Posterior cingulate gyrus (tissue), 11 donors: ENCODE data around the gene MAT2B.

ENCODE experiments used
- DNase-seq, 10 donors: peaks; one replicate each; pipeline versions ENCODE4 v3.0.0 to v3.0.0-alpha.2; 2020 to 2021; ENCODE audit warnings: mixed read lengths in 3 of 10
- intact Hi-C: fragments of 100-400 bp; cut with DNase I; formaldehyde crosslinking; loops from one replicate; pipeline ENCODE4 v1.15.1; 2023

Gene MAT2B

GRCh38 chr5:163505368-163506094 is at the start of gene MAT2B:
Gene MAT2B, plus strand, starts transcription at chr5:163505619. Its CDS starts 68 bp downstream, at chr5:163505687.
- DNase-seq = peak; percentile 90 to 99 (median 95)
- intact Hi-C loops = loop anchor here (1.0 kb wide), 1 partner anchor 45 kb away; the partner anchor contains the start of genes HMMR and NUDCD2

GRCh38 chr5:163456029-163456589 is 49.3 kb upstream of the MAT2B start:
- no peak for DNase-seq
- intact Hi-C loops = loop anchor here (2.0 kb wide), 1 partner anchor 17 kb away; no protein-coding TSS in a partner anchor

DNA sequence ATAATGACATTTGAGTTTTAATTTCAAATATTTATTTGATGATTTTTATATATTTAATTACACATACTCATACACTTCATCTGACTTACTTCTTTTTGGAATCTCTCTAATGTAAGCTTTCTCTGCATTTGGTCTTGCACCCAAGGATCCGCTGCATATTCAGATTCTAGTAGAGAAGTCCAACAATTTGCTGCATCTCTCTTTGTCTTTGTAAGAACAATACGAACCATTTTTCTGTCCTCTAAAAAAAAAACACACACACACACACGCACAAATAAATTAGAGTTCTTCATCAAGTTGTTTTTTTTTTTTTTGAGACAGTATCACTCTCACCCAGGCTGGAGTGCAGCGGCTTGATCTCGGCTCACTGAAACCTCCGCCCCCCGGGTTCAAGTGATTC is 48.6 kb upstream of the MAT2B start:
- DNase-seq = peak in 1 of 10 donors; percentile 63
- intact Hi-C loops = loop anchor here (2.0 kb wide), 1 partner anchor 18 kb away; no protein-coding TSS in a partner anchor

DNA sequence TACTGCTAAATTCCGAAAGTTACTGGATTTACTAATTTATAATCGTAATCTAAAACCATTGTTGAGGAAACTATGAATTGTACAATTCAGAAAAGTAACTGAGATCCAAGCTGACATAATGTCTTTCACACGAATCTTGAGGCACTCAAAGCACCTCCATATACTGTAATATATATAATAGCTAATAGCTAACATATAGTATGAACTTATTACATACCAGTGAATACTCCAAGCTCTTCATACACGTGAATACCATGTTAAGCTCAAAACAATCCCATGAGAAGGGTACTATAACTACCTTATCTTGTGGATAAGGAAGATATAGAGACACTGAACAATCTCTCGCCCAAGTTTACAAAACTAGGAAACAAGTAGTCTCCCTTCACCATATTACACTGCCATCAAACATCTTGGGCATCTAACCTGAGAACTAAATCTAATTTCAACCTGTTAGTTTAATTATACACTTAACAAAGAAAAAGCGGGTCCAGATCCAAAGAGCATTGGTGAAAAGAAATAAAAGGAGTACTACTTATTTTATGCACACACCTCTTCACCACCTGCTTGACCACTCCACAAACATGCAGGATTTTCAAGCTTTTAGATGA is 46.5 kb upstream of the MAT2B start:
- intact Hi-C loops = no loop called here
- no peak for DNase-seq

DNA sequence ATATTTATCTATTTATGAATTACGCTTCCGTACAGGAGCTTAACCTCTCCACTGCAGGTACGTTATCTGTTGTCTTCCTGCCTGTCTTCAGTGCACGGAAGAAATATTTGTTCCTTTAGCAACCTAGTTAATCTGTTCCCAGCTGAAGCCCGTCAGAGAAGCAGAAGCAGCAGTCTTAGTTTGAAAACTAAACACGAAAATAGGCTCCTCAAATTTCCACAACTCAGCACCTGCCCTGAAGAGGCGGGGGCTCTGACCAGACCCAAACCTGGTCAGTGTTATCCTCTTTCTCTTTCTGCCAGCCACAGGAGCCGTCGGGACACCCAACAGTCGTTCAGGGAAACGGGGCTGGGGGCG is 46.0 kb upstream of the MAT2B start:
- intact Hi-C loops = no loop called here
- no peak for DNase-seq

- intact Hi-C loops = loop anchor here (1.0 kb wide), 1 partner anchor 45 kb away; the partner anchor contains the start of gene MAT2B
- DNase-seq = peak; percentile 90 to 99 (median 95)
Observed at GRCh38 chr5:163459819-163460561, 45.4 kb upstream of the MAT2B start, which contains the start of gene NUDCD2. Gene NUDCD2, minus strand, starts transcription at chr5:163460102. Its CDS starts 52 bp downstream, at chr5:163460050.

GRCh38 chr5:163460562-163461171 is 44.8 kb upstream of the MAT2B start, which contains the start of gene HMMR:
Gene HMMR, plus strand, starts transcription at chr5:163460632. Its CDS starts 61 bp downstream, at chr5:163460693.
- intact Hi-C loops = loop anchor here (1.0 kb wide), 1 partner anchor 45 kb away; the partner anchor contains the start of gene MAT2B
- no peak for DNase-seq

GRCh38 chr5:163463063-163463435 is 42.4 kb upstream of the MAT2B start:
- intact Hi-C loops = no loop called here
- no peak for DNase-seq

DNA sequence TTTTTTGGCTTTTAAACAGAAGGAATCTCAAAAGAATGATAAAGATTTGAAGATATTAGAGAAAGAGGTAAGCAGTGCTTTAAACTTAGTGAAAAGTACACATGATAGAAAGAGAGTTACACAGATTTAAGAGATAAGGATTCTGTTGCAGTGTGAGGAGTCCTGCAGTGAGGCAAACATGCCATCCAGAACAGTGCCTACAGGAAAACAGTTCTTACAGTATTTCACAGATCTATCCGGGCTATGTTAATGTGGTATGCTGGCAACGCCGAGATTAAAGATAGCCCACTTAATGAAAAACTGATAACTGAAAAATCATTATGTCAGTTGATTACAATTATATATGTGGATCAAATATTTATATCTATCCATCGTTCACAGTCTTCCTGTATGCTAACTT is 37.7 kb upstream of the MAT2B start:
- no peak for DNase-seq
- intact Hi-C loops = no loop called here

DNA sequence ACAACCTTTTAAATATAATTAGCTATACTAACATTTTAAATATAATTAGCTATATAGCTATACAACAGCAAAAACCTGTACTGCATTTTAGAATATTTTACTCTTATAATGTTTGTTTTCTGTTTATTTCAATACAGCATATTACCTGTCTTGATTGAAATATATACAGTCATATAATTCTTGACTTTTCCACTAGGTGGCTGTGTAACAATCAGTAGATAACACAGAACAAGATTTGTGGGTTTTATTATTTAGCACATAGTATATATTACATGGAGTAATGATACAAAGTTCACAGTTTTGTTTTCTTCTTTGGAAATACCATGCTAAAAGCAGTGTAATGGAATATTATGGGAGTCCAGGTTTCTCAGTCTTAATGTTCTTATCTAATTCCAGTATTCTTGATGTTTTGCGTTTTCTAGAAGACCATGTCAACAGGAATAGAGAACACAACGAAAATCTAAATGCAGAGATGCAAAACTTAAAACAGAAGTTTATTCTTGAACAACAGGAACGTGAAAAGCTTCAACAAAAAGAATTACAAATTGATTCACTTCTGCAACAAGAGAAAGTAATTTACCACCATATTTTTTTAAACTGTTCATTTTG is 31.7 kb upstream of the MAT2B start:
- intact Hi-C loops = no loop called here

GRCh38 chr5:163475411-163475810 is 30.0 kb upstream of the MAT2B start:
- no peak for DNase-seq
- intact Hi-C loops = no loop called here

More for the DNA sequence above, 31.7 kb upstream of the MAT2B start:
- no peak for DNase-seq

- DNase-seq = no peak
- intact Hi-C loops = no loop called here
Observed at GRCh38 chr5:163478126-163478981, 27.1 kb upstream of the MAT2B start.

DNA sequence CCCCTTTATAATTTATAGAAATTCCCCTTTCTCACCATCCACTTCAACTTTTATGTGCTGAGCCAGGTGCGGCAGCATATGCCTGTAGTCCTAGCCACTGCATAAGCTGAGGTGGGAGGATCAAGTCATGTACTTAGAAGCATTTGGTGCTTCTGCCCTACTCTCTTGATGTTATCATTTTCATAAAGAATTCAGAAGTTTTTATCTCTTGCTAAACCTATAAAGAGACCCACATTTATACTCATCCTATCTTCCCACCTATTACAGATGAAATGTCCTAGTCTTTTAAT is 26.5 kb upstream of the MAT2B start:
- intact Hi-C loops = no loop called here
- no peak for DNase-seq

DNA sequence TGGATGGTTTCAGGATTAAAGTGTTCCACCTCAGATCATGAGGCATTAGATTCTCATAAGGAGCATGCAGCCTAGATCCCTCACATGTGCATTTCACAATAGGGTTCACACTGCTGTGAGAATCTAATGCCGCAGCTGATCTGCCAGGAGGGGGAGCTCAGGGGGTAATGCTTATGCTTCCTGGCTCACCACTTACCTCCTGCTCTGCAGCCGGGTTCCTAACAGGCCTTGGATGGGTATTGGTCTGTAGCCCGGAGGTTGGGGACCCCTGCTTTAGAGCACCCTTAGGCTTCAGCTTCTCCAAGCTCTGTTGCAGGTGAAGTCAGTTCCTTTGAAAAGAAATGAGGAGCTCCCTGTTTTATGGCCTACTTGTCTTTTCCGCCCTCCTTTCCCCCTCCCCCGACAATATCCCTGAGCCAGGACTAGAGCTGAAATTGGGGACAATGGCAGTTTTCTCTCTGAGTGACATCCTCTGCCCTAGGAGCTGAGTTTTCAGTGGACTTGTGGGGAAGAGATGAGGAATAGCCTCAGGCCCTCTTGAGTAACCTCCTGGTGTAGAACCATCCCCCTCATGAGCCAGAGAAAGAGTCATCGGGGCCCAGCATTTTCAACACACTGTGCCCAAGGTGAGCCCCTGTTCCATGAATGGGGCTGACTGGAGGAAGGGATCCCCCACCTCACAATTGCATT is 16.2 kb upstream of the MAT2B start:
- intact Hi-C loops = no loop called here
- no peak for DNase-seq

GRCh38 chr5:163489745-163490075 is 15.7 kb upstream of the MAT2B start:
- intact Hi-C loops = no loop called here
- no peak for DNase-seq

- intact Hi-C loops = no loop called here
- DNase-seq = no peak
Observed at GRCh38 chr5:163496286-163496685, 9.1 kb upstream of the MAT2B start.

DNA sequence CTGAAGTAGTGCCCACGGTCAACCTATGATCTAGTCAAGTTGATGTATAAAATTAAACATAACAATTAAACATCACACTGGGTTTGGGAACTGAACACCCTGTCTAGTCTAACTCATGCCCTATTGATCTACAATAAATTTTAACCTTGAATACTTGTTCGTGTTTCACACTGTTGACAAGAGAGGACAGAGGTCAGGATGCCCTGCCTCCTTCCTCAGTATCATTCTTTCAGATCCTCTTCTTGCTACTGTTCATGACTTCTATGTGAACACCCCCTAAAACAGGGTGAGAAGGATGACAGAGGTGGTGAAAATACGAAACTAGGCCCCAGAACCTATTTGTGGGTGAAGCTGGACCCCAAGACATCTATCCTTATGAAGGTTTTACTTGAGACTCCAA is 8.1 kb upstream of the MAT2B start:
- intact Hi-C loops = no loop called here
- DNase-seq = no peak

DNA sequence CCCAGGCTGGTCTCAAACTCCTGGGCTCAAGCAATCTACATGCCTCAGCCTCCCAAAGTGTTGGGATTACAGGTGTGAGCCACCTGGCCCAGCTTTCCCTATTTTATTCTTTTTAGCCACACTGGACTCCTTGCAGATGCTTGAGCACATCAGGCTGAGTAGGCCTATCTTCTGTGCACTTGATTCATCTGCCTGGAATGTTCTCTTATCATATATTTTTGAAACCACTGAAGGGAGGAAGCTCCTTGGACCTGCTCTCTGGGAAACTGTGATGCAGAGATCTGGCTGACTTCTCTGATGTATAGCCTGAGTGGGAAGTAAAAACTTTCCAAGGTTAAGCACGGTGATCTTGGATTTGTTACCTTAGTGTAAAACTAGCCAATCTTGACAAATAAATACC is 6.5 kb upstream of the MAT2B start:
- DNase-seq = no peak
- intact Hi-C loops = no loop called here

DNA sequence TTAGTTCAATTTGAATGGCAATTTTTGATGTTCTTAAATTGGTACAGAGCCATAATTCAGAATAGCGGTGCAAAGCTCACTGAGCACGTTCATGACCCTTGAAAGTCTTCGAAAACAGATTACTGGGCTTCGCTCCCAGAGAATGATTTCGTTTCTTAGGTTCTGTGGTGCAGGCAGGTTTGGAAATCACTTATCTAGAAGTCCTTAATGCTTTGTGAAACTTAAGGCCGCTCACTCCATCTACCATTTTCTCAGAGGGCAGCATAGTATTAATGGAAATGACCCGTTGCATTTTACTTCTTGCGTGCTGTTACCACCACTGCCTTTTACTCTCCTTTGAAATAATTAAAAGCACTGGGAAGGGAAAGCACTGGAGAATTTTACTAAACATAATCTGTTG is 2.9 kb upstream of the MAT2B start:
- intact Hi-C loops = no loop called here
- no peak for DNase-seq
